PC-9 (cell line): ENCODE data around the gene VWA3B. TPM values are rescaled to one million over a fixed set of nuclear protein-coding genes. Genes with fewer than 3 reads are reported as not detected.

Experiments used
- BruUV-seq: library from RNA; stranded (reverse); fragments of 400-500 nt; replicated peaks from 2 replicates; lab custom pipeline; 2021; lab: Mats Ljungman, UMichigan
- CTCF ChIA-PET: fragments of 300-600 bp; sonication (Branson Sonifier 250); formaldehyde crosslinking; loops from one replicate; lab custom pipeline; 2022; ENCODE audit warnings: antibody characterized with exemption; lab: Charles Lee
- POLR2A ChIA-PET: fragments of 300-600 bp; sonication (Branson Sonifier 250); formaldehyde crosslinking; loops from one replicate; lab custom pipeline; 2022; ENCODE audit warnings: antibody characterized with exemption; ENCODE audit not compliant: unreplicated experiment; lab: Charles Lee
- DNase-seq, 2 experiments: peaks; one replicate each; pipeline versions ENCODE4 v3.0.0 to v3.0.0-alpha.2; 2015 to 2022; ENCODE audit warnings: mixed read lengths in 1 of 2
- H2AFZ ChIP-seq: fragments of 200-600 bp; sonication (generic); 2 replicates; pipeline ENCODE4 v1.8.1; 2017; ENCODE audit warnings: antibody characterized with exemption
- H3F3A ChIP-seq: fragments of 200-600 bp; sonication (generic); 2 replicates; pipeline ENCODE4 v1.8.1; 2017; ENCODE audit warnings: antibody characterized with exemption, mild to moderate bottlenecking, low read depth; ENCODE audit not compliant: insufficient read depth
- H3K27ac ChIP-seq: fragments of 200-600 bp; sonication (generic); 2 replicates; pipeline ENCODE4 v1.6.1; 2016; ENCODE audit warnings: mixed run types
- H3K27me3 ChIP-seq: fragments of 200-600 bp; sonication (generic); 2 replicates; pipeline ENCODE4 v1.6.1; 2016; ENCODE audit warnings: low read depth, mixed run types; ENCODE audit not compliant: insufficient read depth
- H3K36me3 ChIP-seq: fragments of 200-600 bp; sonication (generic); 2 replicates; pipeline ENCODE4 v1.6.1; 2016; ENCODE audit warnings: low read depth, mixed run types
- H3K4me1 ChIP-seq: fragments of 200-600 bp; sonication (generic); replicated peaks from 2 replicates; pipeline ENCODE4 v1.6.1; 2016; ENCODE audit warnings: mixed run types; ENCODE audit not compliant: insufficient read depth
- H3K4me2 ChIP-seq: fragments of 200-600 bp; sonication (generic); 2 replicates; pipeline ENCODE4 v1.6.1; 2017; ENCODE audit warnings: mixed run types
- H3K4me3 ChIP-seq: fragments of 200-600 bp; sonication (generic); 2 replicates; pipeline ENCODE4 v1.6.1; 2016; ENCODE audit warnings: mixed run types
- H3K79me2 ChIP-seq: fragments of 200-600 bp; sonication (generic); 2 replicates; pipeline ENCODE4 v1.6.1; 2017; ENCODE audit warnings: low read depth, mixed run types
- H3K9me2 ChIP-seq: fragments of 200-600 bp; sonication (generic); 2 replicates; pipeline ENCODE4 v1.8.1; 2017; ENCODE audit warnings: mild to moderate bottlenecking; ENCODE audit not compliant: insufficient read depth
- H3K9me3 ChIP-seq: fragments of 200-600 bp; sonication (generic); 2 replicates; pipeline ENCODE4 v1.8.1; 2016; ENCODE audit warnings: low read depth; ENCODE audit not compliant: insufficient read depth
- H4K20me1 ChIP-seq: fragments of 200-600 bp; sonication (generic); 2 replicates; pipeline ENCODE4 v1.8.1; 2017; ENCODE audit not compliant: insufficient read depth
- CTCF ChIP-seq: fragments of 200-600 bp; sonication (generic); conservative IDR thresholded peaks from 2 replicates; pipeline ENCODE4 v1.6.1; 2017; ENCODE audit warnings: mixed run types, antibody characterized with exemption, mild to moderate bottlenecking, moderate library complexity
- EZH2 ChIP-seq: fragments of 200-600 bp; sonication (generic); IDR thresholded peaks from 2 replicates; pipeline ENCODE4 v1.8.0; 2017; ENCODE audit warnings: antibody characterized with exemption, low read depth
- intact Hi-C: fragments of 100-400 bp; cut with micrococcal nuclease; formaldehyde crosslinking; loops from one replicate; pipeline ENCODE4 v1.10.0; 2022; ENCODE audit not compliant: unreplicated experiment
- total RNA-seq: library from RNA; stranded (reverse); gene quantifications from 2 replicates; pipeline ENCODE4 v1.2.3, GENCODE V29; 2021

VWA3B gene
- total RNA-seq, 1 experiment from 2014 or later: not detected

- no TSS peak for BruUV-seq
- no peaks in the 10 kb centered on the region for H3K79me2 ChIP-seq
- TF ChIP-seq CTCF (no peak), EZH2 (no peak)
- no peaks in the 10 kb centered on the region for H3K9me2 ChIP-seq
- H4K20me1 ChIP-seq: no peaks in the 10 kb centered on the region
- peaks cover 11% of the 10 kb centered on the region; the same call in 1 of the 2 replicates for H3K27me3 ChIP-seq
- H3K36me3 ChIP-seq: no peaks in the 10 kb centered on the region
- H3K27ac ChIP-seq: no peak overlapping the region
- no peaks in the 10 kb centered on the region for H3K4me1 ChIP-seq
- H3K9me3 ChIP-seq: no peaks in the 10 kb centered on the region
- no peak overlapping the region for H3K4me2 ChIP-seq
- no peak overlapping the region for H2AFZ ChIP-seq
- DNase-seq: no peak
- H3K4me3 ChIP-seq: no peak overlapping the region
- no peaks in the 10 kb centered on the region for H3F3A ChIP-seq
- intact Hi-C loops: no loop called here
- ChIA-PET CTCF (no interaction called here), POLR2A (no interaction called here)
Measured at GRCh38 chr2:98155291-98155690, 68.3 kb downstream of the VWA3B start.

GRCh38 chr2:98155716-98156115 lies 68.7 kb downstream of the VWA3B start:
- H3K27ac ChIP-seq: no peak overlapping the region
- ChIA-PET POLR2A (no interaction called here), CTCF (no interaction called here)
- no peaks in the 10 kb centered on the region for H3K79me2 ChIP-seq
- H4K20me1 ChIP-seq: no peaks in the 10 kb centered on the region
- no peaks in the 10 kb centered on the region for H3K9me3 ChIP-seq
- no peaks in the 10 kb centered on the region for H3K9me2 ChIP-seq
- intact Hi-C loops: loop anchor here (2.0 kb wide), 1 partner anchor 349 kb away; no protein-coding TSS in a partner anchor
- no peak overlapping the region for H3K4me3 ChIP-seq
- H3F3A ChIP-seq: no peaks in the 10 kb centered on the region
- H3K4me1 ChIP-seq: no peaks in the 10 kb centered on the region
- TF ChIP-seq CTCF: no peak
- no peak for TF ChIP-seq EZH2
- H2AFZ ChIP-seq: no peak overlapping the region
- peaks cover 11% of the 10 kb centered on the region; the same call in 1 of the 2 replicates for H3K27me3 ChIP-seq
- no peaks in the 10 kb centered on the region for H3K36me3 ChIP-seq
- BruUV-seq: no TSS peak
- H3K4me2 ChIP-seq: no peak overlapping the region
- no peak for DNase-seq

GRCh38 chr2:98156304-98156703 lies 69.3 kb downstream of the VWA3B start:
- ChIA-PET CTCF (no interaction called here), POLR2A (no interaction called here)
- Histone ChIP-seq H3K4me2 (no peak overlapping the region), H3K4me3 (no peak overlapping the region), H3K9me3 (no peaks in the 10 kb centered on the region), H3K79me2 (no peaks in the 10 kb centered on the region), H3K27me3 (peaks cover 11% of the 10 kb centered on the region; the same call in 1 of the 2 replicates), H4K20me1 (no peaks in the 10 kb centered on the region), H3K36me3 (no peaks in the 10 kb centered on the region), H3F3A (no peaks in the 10 kb centered on the region), H3K27ac (no peak overlapping the region), H3K9me2 (no peaks in the 10 kb centered on the region), H3K4me1 (no peaks in the 10 kb centered on the region), H2AFZ (no peak overlapping the region)
- no peak for DNase-seq
- no peak for TF ChIP-seq EZH2
- TF ChIP-seq CTCF: no peak
- BruUV-seq: no TSS peak
- intact Hi-C loops: loop anchor here (2.0 kb wide), 1 partner anchor 350 kb away; no protein-coding TSS in a partner anchor
